Liver (tissue), 9 donors: ENCODE data around the gene DHPS. TPM values are rescaled to one million over a fixed set of nuclear protein-coding genes. Genes with fewer than 3 reads are reported as not detected.

Source experiments
- DNase-seq: peaks from one replicate; pipeline ENCODE4 v3.0.0-alpha.2; 2017; ENCODE audit warnings: low spot score
- H3K27ac ChIP-seq, 2 donors: one replicate each; pipeline ENCODE4 v1.7.0; 2013; ENCODE audit warnings: inconsistent platforms in 2 of 2, low read length in 2 of 2, control low read depth in 1 of 2, low read depth in 1 of 2, mild to moderate bottlenecking in 1 of 2
- H3K27me3 ChIP-seq, 4 donors: one replicate each; pipeline versions ENCODE4 v1.6.1 to v1.7.0; 2013; ENCODE audit warnings: low read length in 3 of 4, inconsistent platforms in 1 of 4, mild to moderate bottlenecking in 1 of 4, moderate library complexity in 1 of 4; ENCODE audit not compliant: control insufficient read depth in 4 of 4, insufficient read depth in 4 of 4
- H3K36me3 ChIP-seq, 4 donors: one replicate each; pipeline versions ENCODE4 v1.6.1 to v1.7.0; 2013; ENCODE audit warnings: low read length in 3 of 4, mild to moderate bottlenecking in 3 of 4, low read depth in 1 of 4, moderate library complexity in 1 of 4; ENCODE audit not compliant: control insufficient read depth in 4 of 4, insufficient read depth in 3 of 4
- H3K4me1 ChIP-seq, 4 donors: one replicate each; pipeline versions ENCODE4 v1.6.1 to v1.7.0; 2013; ENCODE audit warnings: low read length in 3 of 4, mild to moderate bottlenecking in 3 of 4, moderate library complexity in 1 of 4; ENCODE audit not compliant: control insufficient read depth in 4 of 4, insufficient read depth in 4 of 4
- H3K4me3 ChIP-seq, 3 donors: one replicate each; pipeline versions ENCODE4 v1.6.1 to v1.7.0; 2013; ENCODE audit warnings: low read length in 3 of 3, control low read depth in 1 of 3, low read depth in 1 of 3, mild to moderate bottlenecking in 1 of 3
- H3K9ac ChIP-seq, 2 donors: one replicate each; pipeline ENCODE4 v1.7.0; 2013; ENCODE audit warnings: low read length in 2 of 2, mild to moderate bottlenecking in 2 of 2, moderate library complexity in 2 of 2, control low read depth in 1 of 2, low read depth in 1 of 2
- H3K9me3 ChIP-seq, 4 donors: one replicate each; pipeline versions ENCODE4 v1.6.1 to v1.7.0; 2013; ENCODE audit warnings: low read length in 3 of 4; ENCODE audit not compliant: control insufficient read depth in 4 of 4
- ATF3 ChIP-seq: IDR thresholded peaks from 2 replicates; pipeline ENCODE4 v1.6.1; 2016; ENCODE audit warnings: antibody characterized with exemption
- CTCF ChIP-seq: fragments of 150-350 bp; IDR thresholded peaks from 2 replicates; pipeline ENCODE4 v1.5.1; 2017; ENCODE audit warnings: improper control_type of control experiment, low read depth, low read length; ENCODE audit not compliant: missing input control
- EGR1 ChIP-seq, 2 donors: IDR thresholded peaks; 2 replicates each; pipeline ENCODE4 v1.6.1; 2016 to 2018; ENCODE audit warnings: antibody characterized with exemption in 2 of 2, low read depth in 2 of 2
- FOXA1 ChIP-seq: IDR thresholded peaks from 2 replicates; pipeline ENCODE4 v1.6.1; 2016; ENCODE audit warnings: antibody characterized with exemption
- FOXA2 ChIP-seq: IDR thresholded peaks from 2 replicates; pipeline ENCODE4 v1.6.1; 2016; ENCODE audit warnings: antibody characterized with exemption
- GABPA ChIP-seq, 2 donors: IDR thresholded peaks in 1 of 2; conservative IDR thresholded peaks in 1 of 2; 2 replicates each; pipeline ENCODE4 v1.6.1; 2016; ENCODE audit warnings: antibody characterized with exemption in 2 of 2, mild to moderate bottlenecking in 1 of 2, moderate library complexity in 1 of 2
- HNF4A ChIP-seq, 2 donors: conservative IDR thresholded peaks; 2 replicates each; pipeline ENCODE4 v1.6.1; 2016; ENCODE audit warnings: antibody characterized with exemption in 2 of 2, mild to moderate bottlenecking in 2 of 2
- HNF4G ChIP-seq: IDR thresholded peaks from 2 replicates; pipeline ENCODE4 v1.6.1; 2016; ENCODE audit warnings: antibody characterized with exemption
- JUND ChIP-seq, 2 donors: IDR thresholded peaks; 2 replicates each; pipeline ENCODE4 v1.6.1; 2016; ENCODE audit warnings: antibody characterized with exemption in 2 of 2
- MAX ChIP-seq: IDR thresholded peaks from 2 replicates; pipeline ENCODE4 v1.6.1; 2016; ENCODE audit warnings: antibody characterized with exemption
- NR2F2 ChIP-seq: IDR thresholded peaks from 2 replicates; pipeline ENCODE4 v1.6.1; 2016; ENCODE audit warnings: antibody characterized with exemption
- RAD21 ChIP-seq, 2 donors: IDR thresholded peaks; 2 replicates each; pipeline ENCODE4 v1.6.1; 2016; ENCODE audit warnings: antibody characterized with exemption in 2 of 2, mild to moderate bottlenecking in 2 of 2
- REST ChIP-seq: IDR thresholded peaks from 2 replicates; pipeline ENCODE4 v1.6.1; 2016; ENCODE audit warnings: antibody characterized with exemption, mild to moderate bottlenecking
- RXRA ChIP-seq, 2 donors: IDR thresholded peaks; 2 replicates each; pipeline ENCODE4 v1.6.1; 2017 to 2018; ENCODE audit warnings: antibody characterized with exemption in 2 of 2, mild to moderate bottlenecking in 1 of 2
- SP1 ChIP-seq: IDR thresholded peaks from 2 replicates; pipeline ENCODE4 v1.6.1; 2018; ENCODE audit warnings: antibody characterized with exemption, mild to moderate bottlenecking
- TAF1 ChIP-seq: conservative IDR thresholded peaks from 2 replicates; pipeline ENCODE4 v1.6.1; 2016; ENCODE audit warnings: antibody characterized with exemption, mild to moderate bottlenecking
- YY1 ChIP-seq: IDR thresholded peaks from 2 replicates; pipeline ENCODE4 v1.6.1; 2016; ENCODE audit warnings: antibody characterized with exemption, mild to moderate bottlenecking
- ZBTB33 ChIP-seq: IDR thresholded peaks from 2 replicates; pipeline ENCODE4 v1.6.1; 2016; ENCODE audit warnings: antibody characterized with exemption
- WGBS: extraction: QIAGEN DNeasy Blood & Tissue Kit; methylation state at CpG from one replicate; pipeline ENCODE4 v1.1.7; 2013; 5-methylcytosine and 5-hydroxymethylcytosine counted together
- polyA plus RNA-seq, 2 donors: library from polyadenylated mRNA; stranded (reverse) in 1 of 2; unstranded in 1 of 2; fragments of 200-250 nt in 1 of 2; fragments of >200 nt in 1 of 2; fragmentation: Nextera tagmentation in 1 of 2; extraction: Ambion mirVana in 1 of 2; gene quantifications; one replicate each; pipeline versions ENCODE4 v1.2.1 to v1.2.3, GENCODE V29; 2013 to 2015
- total RNA-seq, 2 donors: library from RNA; depleted of rRNA; stranded (reverse); fragments of >200 nt; gene quantifications; one replicate each; pipeline ENCODE4 v1.2.3, GENCODE V29; 2014
- donor health status: healthy.
- donor health status: healthy.
- donor health status: healthy.
- donor health status: healthy.
- donor health status: healthy.

DHPS gene
- total and polyA plus RNA-seq, 4 donors: 29.1 to 53.9 (median 42.6) TPM

- Histone ChIP-seq H3K9ac (no peak overlapping the region), H3K9me3 (peaks cover 27 to 35% (median 28%) of the 10 kb centered on the region in 4 donors), H3K4me1 (peaks cover 0 to 1% (median 0%) of the 10 kb centered on the region in 4 donors), H3K4me3 (peak overlapping the region in 2 of 3 donors; percentile 31 to 37), H3K27ac (no peak overlapping the region), H3K36me3 (peaks cover 32 to 62% (median 51%) of the 10 kb centered on the region in 4 donors), H3K27me3 (no peaks in the 10 kb centered on the region)
- DNase-seq: no peak
- TF ChIP-seq REST: no peak
- TF ChIP-seq SP1: no peak
- no peak for TF ChIP-seq HNF4A (conservative IDR thresholded peaks at IDR 0.05)
- no peak for TF ChIP-seq MAX
- TF ChIP-seq FOXA2: no peak
- TF ChIP-seq NR2F2: no peak
- TF ChIP-seq CTCF: no peak
- no peak for TF ChIP-seq FOXA1
- TF ChIP-seq YY1: no peak
- no peak for TF ChIP-seq GABPA (IDR thresholded peaks at IDR 0.05 in 1 of 2, conservative IDR thresholded peaks at IDR 0.05 in 1 of 2)
- TF ChIP-seq HNF4G: no peak
- TF ChIP-seq ATF3: no peak
- no peak for TF ChIP-seq JUND (IDR thresholded peaks at IDR 0.05)
- TF ChIP-seq RAD21 (IDR thresholded peaks at IDR 0.05): no peak
- TF ChIP-seq RXRA (IDR thresholded peaks at IDR 0.05): no peak
- TF ChIP-seq TAF1: no peak
- no peak for TF ChIP-seq ZBTB33
- TF ChIP-seq EGR1 (IDR thresholded peaks at IDR 0.05; ENCODE audit: low read depth in 2 of 2): no peak
- WGBS: 97% methylated on average over 7 of the region's 7 CpGs
These were observed 52.5 kb downstream of the DHPS start for GRCh38 chr19:12629215-12629614.
